Measurements from ENCODE around the gene MYO3A.
"Not testable (repeated sequence)": the region's sequence is repeated elsewhere in the genome, so short reads cannot be mapped to it uniquely, and the experiment has no call there.

The MYO3A gene

DNA sequence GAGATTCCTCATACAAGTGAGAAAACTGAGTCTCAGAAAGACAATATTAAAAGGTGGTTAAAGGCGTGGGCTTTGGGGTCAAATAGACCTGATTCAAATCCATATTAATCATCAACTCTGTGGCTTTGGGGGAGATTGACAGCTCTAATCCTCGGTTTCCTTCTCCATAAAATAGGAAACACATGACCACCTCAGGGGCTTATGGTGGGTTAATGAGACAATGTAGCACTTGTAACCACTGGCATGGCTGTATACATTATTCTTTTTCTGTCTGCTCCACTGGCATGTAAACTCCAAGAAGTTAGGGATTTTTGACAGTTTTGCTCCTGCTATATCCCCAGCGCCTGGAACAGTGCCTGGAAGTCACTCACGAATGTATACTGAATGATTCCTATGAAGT is 161.8 kb downstream of the MYO3A start:
- no peak for FAIRE-seq

- FAIRE-seq, result not testable (repeated sequence)
Observed at GRCh38 chr10:26097549-26097948, 163.5 kb downstream of the MYO3A start.

- FAIRE-seq, result no peak
Observed at GRCh38 chr10:26112532-26112931, 178.5 kb downstream of the MYO3A start.

DNA sequence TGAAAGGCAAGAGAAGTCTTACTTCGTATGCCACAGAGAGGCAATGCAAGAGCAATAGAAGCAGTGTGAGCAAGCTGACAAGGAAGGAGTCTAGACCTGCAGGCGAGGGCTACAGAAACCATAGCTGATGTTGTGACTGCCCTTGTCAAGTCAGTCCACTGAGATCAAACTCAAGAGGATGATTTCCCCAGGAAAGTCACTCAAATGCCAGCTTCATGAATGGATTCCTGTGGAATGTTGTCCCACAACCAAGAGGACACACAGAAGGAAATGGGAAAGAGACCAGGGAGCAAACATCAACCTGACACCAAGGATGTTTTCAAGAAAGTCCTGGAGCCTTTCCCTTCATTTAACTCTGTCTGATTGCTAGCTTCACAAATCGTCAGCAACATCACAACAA is 204.6 kb downstream of the MYO3A start:
- no peak for FAIRE-seq

GRCh38 chr10:26156019-26156418 is 222.0 kb downstream of the MYO3A start:
- FAIRE-seq, result no peak

DNA sequence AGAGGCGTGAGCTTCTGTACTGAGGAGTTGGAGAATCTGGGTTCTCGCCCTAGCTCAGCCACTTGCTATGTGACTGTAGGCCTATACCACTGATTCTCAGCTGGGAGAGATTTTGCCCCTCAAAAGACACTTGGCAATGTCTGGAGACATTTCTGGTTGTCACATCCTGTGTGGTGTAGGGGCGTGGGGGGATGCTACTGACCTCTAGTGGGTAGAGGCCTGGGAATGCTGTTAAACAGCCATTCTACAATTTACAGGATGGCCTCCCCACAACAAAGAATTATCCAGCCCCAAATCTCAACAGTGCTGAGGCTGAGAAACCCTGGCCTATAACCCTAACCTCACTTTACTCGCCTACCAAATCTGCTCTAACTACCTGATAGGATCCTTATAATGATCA is 223.7 kb downstream of the MYO3A start:
- FAIRE-seq, result no peak

- no peak for FAIRE-seq
Observed at GRCh38 chr10:26169466-26169865, 235.4 kb downstream of the MYO3A start.

- no peak for FAIRE-seq
Observed at GRCh38 chr10:26172131-26172530, 238.1 kb downstream of the MYO3A start.

GRCh38 chr10:26173837-26174236 is 239.8 kb downstream of the MYO3A start:
- FAIRE-seq, result no peak

GRCh38 chr10:26177341-26177740 is 243.3 kb downstream of the MYO3A start:
- FAIRE-seq, result no peak

- FAIRE-seq, result no peak
Observed at GRCh38 chr10:26194275-26194674, 260.2 kb downstream of the MYO3A start.

DNA sequence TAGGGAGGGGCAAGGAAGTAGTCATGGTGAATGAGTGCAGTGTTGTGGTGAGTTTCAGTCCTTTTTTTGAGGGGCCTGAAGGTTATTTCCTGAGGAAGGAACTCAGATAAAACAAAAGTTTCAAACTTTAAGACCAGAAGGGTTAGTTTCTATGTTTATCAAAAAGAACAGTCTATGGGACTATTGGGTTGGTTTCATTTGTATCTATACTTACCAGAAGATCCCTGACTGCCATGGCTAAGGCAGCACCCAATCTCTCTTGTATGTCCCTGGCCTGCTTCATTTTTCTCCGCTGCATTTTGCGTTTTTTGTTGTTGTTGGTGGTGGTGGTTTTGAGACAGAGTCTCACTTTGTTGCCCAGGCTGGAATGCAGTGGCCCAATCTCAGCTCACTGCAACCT is 263.2 kb downstream of the MYO3A start:
- no peak for FAIRE-seq

DNA sequence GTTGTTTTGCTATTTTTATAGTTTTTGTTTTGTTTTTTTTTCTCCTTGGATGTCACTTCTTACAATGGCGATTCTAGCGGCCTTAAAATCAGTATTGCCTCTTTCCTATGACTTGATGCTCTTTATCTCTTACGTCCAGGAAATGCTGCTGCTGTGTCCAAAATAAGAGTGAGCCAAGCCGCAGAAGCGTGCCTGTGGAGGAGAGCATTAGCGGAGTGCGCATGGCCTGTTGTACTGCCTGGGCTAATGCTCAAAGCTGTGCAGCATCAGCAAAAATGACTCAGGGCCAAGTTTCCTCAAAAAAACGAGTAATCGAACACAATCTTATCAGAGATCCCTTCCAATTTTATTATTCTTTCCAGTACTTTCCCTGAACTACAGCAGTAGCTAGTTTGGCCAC is 264.1 kb downstream of the MYO3A start:
- no peak for FAIRE-seq

DNA sequence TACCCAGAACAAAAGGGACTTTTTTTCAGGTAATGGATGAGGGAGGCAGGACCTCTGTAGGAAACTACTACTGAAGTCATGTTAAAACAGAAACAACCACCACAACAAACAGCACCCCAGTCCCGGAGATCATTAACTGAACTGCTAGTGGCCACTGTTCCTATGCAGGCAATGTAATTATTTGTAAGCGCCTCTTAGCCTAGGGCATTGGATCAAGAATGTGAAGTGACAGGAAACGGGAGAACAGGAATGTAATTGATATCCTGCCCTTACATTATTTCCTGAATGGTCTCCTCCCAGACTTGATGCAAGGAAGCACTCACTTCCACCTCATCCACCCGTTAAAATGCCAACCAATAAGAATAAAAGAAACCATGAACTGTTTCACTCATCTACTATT is 265.8 kb downstream of the MYO3A start:
- no peak for FAIRE-seq

DNA sequence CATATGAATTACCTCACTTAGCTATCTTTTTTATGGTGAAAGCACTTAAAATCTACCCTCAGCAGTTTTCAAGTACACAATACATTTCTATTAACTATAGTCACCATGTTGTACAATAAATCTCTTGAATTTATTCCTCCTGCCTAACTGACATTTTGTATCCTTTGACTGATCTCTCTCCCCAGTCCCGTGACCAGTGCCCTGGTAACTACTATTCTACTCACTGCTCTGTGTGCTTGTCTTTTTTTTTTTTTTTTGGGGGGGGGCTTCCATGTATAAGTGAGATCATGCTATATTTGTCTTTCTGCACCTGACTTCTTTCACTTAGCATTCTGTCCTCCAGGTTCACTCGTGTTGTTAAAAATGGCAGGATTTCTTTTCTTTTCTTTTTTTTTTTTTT is 271.2 kb downstream of the MYO3A start:
- FAIRE-seq, result no peak

GRCh38 chr10:26211781-26212444 is 277.9 kb downstream of the MYO3A start:
- FAIRE-seq, result no peak

DNA sequence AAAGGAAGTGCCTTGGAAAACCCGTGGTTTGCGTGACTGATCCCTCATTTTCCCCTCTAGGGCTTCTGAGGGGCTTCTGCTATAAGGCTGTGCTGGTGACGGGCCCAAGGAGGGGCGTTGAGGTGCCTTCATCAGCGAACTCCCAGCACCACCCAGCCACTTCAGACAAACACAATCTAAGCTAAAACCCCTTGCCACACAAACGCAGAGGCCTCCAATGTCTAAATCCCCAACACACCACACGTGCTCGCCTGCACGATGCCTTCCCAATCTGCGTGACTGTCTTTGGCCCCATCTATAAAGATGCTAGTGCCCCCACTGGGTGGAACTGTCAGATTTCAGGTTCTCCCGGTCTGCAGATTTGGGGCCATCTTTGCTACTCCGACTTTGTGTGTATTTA is 278.5 kb downstream of the MYO3A start:
- no peak for FAIRE-seq

GRCh38 chr10:26213157-26213800 is 279.2 kb downstream of the MYO3A start:
- no peak for FAIRE-seq

GRCh38 chr10:26214004-26214403 is 280.0 kb downstream of the MYO3A start:
- no peak for FAIRE-seq

DNA sequence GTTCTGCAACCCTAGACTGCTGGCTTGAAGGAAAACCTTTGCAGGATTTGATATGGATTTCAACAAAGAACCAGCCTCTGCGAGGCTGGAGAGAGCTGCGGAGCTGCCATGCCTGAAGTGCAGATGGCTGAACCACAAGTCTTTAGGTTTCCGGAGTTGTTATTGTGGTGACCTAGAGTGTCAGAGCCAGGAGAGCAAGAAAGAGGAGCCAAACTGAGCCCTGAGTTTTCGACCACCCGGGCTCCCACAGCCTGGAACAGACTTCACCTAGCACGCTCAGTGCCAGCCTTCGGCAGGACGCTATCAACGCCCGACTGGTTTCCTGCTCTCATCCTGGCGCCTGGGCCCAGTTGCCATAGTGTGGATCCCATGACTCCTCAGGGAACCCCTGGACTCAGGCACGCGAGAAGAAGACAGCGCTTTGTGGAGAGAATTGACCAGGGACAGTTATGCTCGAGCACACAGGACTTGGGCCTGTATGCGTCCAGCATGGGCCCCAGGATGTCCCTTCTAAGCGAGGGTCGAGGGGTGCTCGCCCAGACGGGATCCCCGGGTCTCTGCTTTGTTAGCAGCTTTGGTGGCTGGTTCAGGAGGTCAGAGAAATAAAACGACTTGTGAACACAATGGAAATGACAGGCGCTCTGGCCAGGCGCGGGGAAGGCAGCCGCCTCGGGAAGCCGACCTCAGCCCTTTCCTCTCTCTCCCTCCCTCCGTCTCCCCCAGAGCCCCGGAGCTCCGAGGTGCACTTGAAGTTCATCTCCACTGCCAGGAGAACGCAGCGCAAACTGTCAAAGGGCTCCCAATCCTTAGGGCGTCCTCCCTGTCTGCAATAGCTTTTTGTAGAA is 280.7 kb downstream of the MYO3A start:
- no peak for FAIRE-seq

- no peak for FAIRE-seq
Observed at GRCh38 chr10:26215396-26215934, 281.4 kb downstream of the MYO3A start.

DNA sequence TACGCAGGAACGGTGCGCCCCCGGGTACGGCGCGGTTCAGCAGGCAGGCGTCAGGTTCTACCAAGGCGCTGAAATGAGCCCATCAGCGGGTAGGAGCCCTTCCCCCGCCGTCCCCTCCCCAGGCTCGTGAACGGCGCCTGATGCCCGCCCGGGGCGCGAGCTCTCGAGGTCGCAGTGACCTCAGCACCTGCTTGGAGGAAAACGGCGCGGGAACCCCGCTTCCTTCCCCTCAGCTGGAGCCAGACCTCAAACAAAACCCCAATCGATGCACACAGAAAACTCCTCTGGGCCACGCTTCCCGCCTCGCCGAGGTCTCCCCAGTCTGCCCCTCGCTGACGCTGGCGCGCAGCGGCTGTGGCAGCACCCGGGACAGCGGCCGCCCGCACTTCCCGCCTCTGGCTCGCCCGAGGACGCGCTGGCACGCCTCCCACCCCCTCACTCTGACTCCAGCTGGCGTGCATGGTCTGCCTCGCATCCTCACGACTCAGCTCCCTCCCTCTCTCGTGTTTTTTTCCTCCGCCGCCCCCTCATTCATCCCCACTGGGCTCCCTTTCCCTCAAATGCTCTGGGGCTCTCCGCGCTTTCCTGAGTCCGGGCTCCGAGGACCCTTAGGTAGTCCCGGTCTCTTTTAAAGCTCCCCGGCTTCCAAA is 282.0 kb downstream of the MYO3A start:
- no peak for FAIRE-seq

All from G401.6 (cell line).